ENCODE measurements around the gene MYOCOS.
"Not testable (repeated sequence)": the region's sequence is repeated elsewhere in the genome, so short reads cannot be mapped to it uniquely, and the experiment has no call there.

Gene MYOCOS

GRCh38 chr1:171622152-171622462 lies at the start of gene MYOCOS:
Gene MYOCOS (plus strand): TSS chr1:171622243. CDS start chr1:171623884, 1,641 bp downstream.
- DNase-seq: no peak

GRCh38 chr1:171576144-171576543 lies 45.9 kb upstream of the MYOCOS start:
- no peak for DNase-seq

- DNase-seq: no peak
Observed at GRCh38 chr1:171581226-171581625, 40.8 kb upstream of the MYOCOS start.

- DNase-seq: no peak
Observed at GRCh38 chr1:171581766-171582165, 40.3 kb upstream of the MYOCOS start.

GRCh38 chr1:171582589-171582988 lies 39.5 kb upstream of the MYOCOS start:
- no peak for DNase-seq

GRCh38 chr1:171583591-171584201 lies 38.3 kb upstream of the MYOCOS start:
- no peak for DNase-seq

GRCh38 chr1:171585715-171586114 lies 36.3 kb upstream of the MYOCOS start:
- no peak for DNase-seq

- DNase-seq: no peak
Observed at GRCh38 chr1:171588230-171588629, 33.8 kb upstream of the MYOCOS start.

GRCh38 chr1:171590022-171590421 lies 32.0 kb upstream of the MYOCOS start:
- DNase-seq: no peak

- no peak for DNase-seq
Observed at GRCh38 chr1:171595324-171595723, 26.7 kb upstream of the MYOCOS start.

GRCh38 chr1:171596119-171596518 lies 25.9 kb upstream of the MYOCOS start:
- no peak for DNase-seq

GRCh38 chr1:171596705-171597104 lies 25.3 kb upstream of the MYOCOS start:
- no peak for DNase-seq

GRCh38 chr1:171597203-171597602 lies 24.8 kb upstream of the MYOCOS start:
- DNase-seq: no peak

- DNase-seq: not testable (repeated sequence)
Observed at GRCh38 chr1:171600310-171600709, 21.7 kb upstream of the MYOCOS start.

GRCh38 chr1:171600862-171601261 lies 21.2 kb upstream of the MYOCOS start:
- no peak for DNase-seq

- not testable (repeated sequence) for DNase-seq
Observed at GRCh38 chr1:171603042-171603441, 19.0 kb upstream of the MYOCOS start.

- DNase-seq: no peak
Observed at GRCh38 chr1:171606402-171606941, 15.6 kb upstream of the MYOCOS start.

GRCh38 chr1:171610385-171610784 lies 11.7 kb upstream of the MYOCOS start:
- DNase-seq: no peak

GRCh38 chr1:171611306-171611705 lies 10.7 kb upstream of the MYOCOS start:
- DNase-seq: no peak

- no peak for DNase-seq
Observed at GRCh38 chr1:171613282-171613681, 8.8 kb upstream of the MYOCOS start.

- not testable (repeated sequence) for DNase-seq
Observed at GRCh38 chr1:171615122-171615906, 6.7 kb upstream of the MYOCOS start.

GRCh38 chr1:171616586-171616985 lies 5.5 kb upstream of the MYOCOS start:
- no peak for DNase-seq

- no peak for DNase-seq
Observed at GRCh38 chr1:171623651-171624331, 1.7 kb downstream of the MYOCOS start.

- DNase-seq: no peak
Observed at GRCh38 chr1:171625225-171625624, 3.2 kb downstream of the MYOCOS start.
